WI38 (cell line): Measurements from ENCODE around the gene CCDC89.

Experiments
- H3K4me3 ChIP-seq: 2 replicates; pipeline ENCODE4 v1.5.1; 2011; ENCODE audit warnings: low read depth, mild to moderate bottlenecking, control low read depth, low read length
- TF ChIP-seq, protein P1 (sequence below): IDR thresholded peaks from 2 replicates; pipeline ENCODE4 v1.5.1; 2012; ENCODE audit warnings: low read depth, mild to moderate bottlenecking, control low read depth, low read length

Gene CCDC89

DNA sequence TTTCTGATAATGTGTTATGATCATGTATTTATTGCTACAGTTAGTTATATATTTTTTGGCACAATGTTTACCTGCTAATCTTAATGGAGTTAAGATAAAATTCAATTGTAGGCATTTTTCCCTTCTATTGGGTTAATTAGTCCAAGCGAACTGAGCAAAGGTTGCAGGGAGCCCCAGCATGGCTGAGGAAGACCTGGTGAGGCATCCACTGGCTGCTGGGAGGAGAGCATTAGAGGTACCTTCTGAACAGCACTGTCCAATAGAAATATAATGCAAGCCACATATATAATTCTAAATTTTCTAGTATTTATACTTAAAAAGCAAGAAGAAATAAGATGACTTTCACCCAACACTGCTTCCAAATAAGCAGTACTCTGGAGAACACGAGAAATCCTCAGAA, 38.9 kb downstream of the CCDC89 start:
- peak overlapping the region; percentile 89 for H3K4me3 ChIP-seq

DNA sequence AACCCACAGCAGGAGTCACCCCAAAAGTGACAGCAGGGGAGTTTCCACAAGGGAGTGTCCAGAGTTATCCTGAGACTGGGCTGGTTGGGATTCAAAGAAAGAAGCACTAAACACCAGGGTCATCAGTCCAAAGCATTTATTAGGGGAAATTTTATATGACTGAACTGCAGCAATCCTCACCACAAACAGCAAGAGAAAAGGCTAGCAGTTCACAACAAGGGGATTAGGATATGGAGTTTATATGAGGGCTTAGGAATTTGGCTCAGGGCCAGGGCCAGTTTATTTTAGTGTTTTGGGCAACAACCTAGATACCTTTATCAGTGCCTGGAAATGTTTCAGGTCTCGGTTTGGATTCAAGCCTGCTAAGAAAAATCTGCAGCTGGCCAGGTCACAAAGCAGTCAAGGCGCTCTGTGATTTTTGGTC, 42.8 kb downstream of the CCDC89 start:
- TF ChIP-seq, protein P1, sequence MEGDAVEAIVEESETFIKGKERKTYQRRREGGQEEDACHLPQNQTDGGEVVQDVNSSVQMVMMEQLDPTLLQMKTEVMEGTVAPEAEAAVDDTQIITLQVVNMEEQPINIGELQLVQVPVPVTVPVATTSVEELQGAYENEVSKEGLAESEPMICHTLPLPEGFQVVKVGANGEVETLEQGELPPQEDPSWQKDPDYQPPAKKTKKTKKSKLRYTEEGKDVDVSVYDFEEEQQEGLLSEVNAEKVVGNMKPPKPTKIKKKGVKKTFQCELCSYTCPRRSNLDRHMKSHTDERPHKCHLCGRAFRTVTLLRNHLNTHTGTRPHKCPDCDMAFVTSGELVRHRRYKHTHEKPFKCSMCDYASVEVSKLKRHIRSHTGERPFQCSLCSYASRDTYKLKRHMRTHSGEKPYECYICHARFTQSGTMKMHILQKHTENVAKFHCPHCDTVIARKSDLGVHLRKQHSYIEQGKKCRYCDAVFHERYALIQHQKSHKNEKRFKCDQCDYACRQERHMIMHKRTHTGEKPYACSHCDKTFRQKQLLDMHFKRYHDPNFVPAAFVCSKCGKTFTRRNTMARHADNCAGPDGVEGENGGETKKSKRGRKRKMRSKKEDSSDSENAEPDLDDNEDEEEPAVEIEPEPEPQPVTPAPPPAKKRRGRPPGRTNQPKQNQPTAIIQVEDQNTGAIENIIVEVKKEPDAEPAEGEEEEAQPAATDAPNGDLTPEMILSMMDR: no peak
- H3K4me3 ChIP-seq: no peak overlapping the region

More for the DNA sequence above, 38.9 kb downstream of the CCDC89 start:
- TF ChIP-seq, protein P1: no peak

DNA sequence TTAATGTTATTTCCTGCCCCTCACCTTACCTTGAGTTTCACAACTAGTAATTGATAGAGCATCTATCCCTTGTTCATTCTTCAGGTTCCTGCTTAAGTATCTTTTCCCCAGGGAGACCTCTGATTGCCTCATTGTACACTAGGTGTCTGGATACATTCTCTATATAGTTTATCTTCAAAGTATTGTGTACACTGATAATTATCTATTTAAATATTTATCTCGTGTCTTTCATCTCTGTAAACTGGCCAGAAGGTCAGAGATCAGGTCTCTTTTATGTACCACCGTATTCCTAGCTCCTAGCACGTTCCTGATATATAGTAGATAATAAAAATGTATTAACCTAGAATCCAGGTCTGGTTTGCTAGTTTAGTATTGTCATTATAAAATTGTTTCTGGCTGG, 51.2 kb downstream of the CCDC89 start:
- no peak overlapping the region for H3K4me3 ChIP-seq
- TF ChIP-seq, protein P1: no peak
